Measurements from ENCODE around the gene FRY. TPM values are rescaled to one million over a fixed set of nuclear protein-coding genes. Genes with fewer than 3 reads are reported as not detected.

Gene FRY
- total RNA-seq, 1 experiment from 2014 or later: 4.7 TPM

DNA sequence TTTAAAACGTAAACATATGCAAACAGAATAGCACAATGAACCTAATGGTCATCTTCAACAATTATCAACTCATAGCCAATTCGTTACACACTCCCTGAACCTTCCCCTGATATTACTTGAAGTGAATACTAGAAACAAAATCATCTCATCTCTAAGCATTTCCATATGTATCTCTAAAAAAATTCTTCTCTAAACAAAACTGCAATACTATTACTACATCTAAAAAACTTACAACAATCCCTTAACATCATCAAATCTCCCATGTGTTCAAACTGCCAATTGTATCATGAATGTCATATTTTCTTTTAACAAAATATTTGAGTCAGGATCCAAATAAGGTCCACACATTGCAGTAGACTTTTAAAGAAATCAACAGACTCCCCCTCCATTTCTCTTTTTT, 61.4 kb downstream of the FRY start:
- Histone ChIP-seq H2AFZ (no peak overlapping the region), H3K27ac (no peak overlapping the region), H3K79me2 (ENCODE audit: low read depth) (no peaks in the 10 kb centered on the region), H3K27me3 (ENCODE audit: insufficient read depth, low read depth) (no peaks in the 10 kb centered on the region), H3K4me2 (no peak overlapping the region), H3K9me3 (ENCODE audit: insufficient read depth, low read depth) (no peaks in the 10 kb centered on the region), H3K36me3 (ENCODE audit: low read depth) (no peaks in the 10 kb centered on the region), H4K20me1 (ENCODE audit: insufficient read depth) (no peaks in the 10 kb centered on the region), H3K4me3 (no peak overlapping the region), H3K9me2 (ENCODE audit: insufficient read depth) (no peaks in the 10 kb centered on the region), H3F3A (ENCODE audit: insufficient read depth, low read depth) (no peaks in the 10 kb centered on the region), H3K4me1 (replicated peaks; ENCODE audit: insufficient read depth) (peaks cover 7% of the 10 kb centered on the region)
- ChIA-PET POLR2A (ENCODE audit: unreplicated experiment) (interaction anchor here (0.6 kb wide), 1 partner anchor 28 kb away, joined by 4 read pairs; no protein-coding TSS in a partner anchor), CTCF (no interaction called here)
- no peak for DNase-seq
- intact Hi-C loops (cut with micrococcal nuclease; ENCODE audit: unreplicated experiment): no loop called here
- no TSS peak for BruUV-seq (replicated peaks)
- TF ChIP-seq, protein P1, sequence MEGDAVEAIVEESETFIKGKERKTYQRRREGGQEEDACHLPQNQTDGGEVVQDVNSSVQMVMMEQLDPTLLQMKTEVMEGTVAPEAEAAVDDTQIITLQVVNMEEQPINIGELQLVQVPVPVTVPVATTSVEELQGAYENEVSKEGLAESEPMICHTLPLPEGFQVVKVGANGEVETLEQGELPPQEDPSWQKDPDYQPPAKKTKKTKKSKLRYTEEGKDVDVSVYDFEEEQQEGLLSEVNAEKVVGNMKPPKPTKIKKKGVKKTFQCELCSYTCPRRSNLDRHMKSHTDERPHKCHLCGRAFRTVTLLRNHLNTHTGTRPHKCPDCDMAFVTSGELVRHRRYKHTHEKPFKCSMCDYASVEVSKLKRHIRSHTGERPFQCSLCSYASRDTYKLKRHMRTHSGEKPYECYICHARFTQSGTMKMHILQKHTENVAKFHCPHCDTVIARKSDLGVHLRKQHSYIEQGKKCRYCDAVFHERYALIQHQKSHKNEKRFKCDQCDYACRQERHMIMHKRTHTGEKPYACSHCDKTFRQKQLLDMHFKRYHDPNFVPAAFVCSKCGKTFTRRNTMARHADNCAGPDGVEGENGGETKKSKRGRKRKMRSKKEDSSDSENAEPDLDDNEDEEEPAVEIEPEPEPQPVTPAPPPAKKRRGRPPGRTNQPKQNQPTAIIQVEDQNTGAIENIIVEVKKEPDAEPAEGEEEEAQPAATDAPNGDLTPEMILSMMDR (conservative IDR thresholded peaks at IDR 0.05): no peak
- no peak for TF ChIP-seq EZH2 (IDR thresholded peaks at IDR 0.05; ENCODE audit: low read depth)

DNA sequence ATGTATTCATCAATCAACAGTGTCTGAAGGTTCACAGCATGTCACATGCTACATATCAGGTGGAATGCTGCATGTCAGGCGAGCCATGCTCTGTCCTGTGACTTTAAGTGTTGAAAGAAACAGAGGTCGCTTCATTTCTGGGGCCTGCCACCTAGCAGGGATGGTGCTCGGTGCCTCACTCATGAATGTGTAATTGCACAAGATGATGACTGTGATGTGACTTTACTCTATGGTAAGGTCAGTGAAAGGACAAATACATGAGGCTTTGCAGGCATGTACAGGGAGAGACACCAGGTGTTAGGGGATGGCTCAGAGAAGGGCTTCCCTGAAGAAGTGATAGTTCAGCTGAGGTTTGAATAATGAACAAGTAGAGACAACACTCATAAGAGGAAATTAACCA, 66.7 kb downstream of the FRY start:
- TF ChIP-seq, protein P1 (conservative IDR thresholded peaks at IDR 0.05): no peak
- TF ChIP-seq EZH2 (IDR thresholded peaks at IDR 0.05; ENCODE audit: low read depth): no peak
- Histone ChIP-seq H3K27ac (no peak overlapping the region), H3K36me3 (ENCODE audit: low read depth) (no peaks in the 10 kb centered on the region), H3F3A (ENCODE audit: insufficient read depth, low read depth) (no peaks in the 10 kb centered on the region), H3K9me3 (ENCODE audit: insufficient read depth, low read depth) (no peaks in the 10 kb centered on the region), H3K27me3 (ENCODE audit: insufficient read depth, low read depth) (no peaks in the 10 kb centered on the region), H2AFZ (no peak overlapping the region), H3K9me2 (ENCODE audit: insufficient read depth) (no peaks in the 10 kb centered on the region), H3K4me3 (no peak overlapping the region), H3K79me2 (ENCODE audit: low read depth) (no peaks in the 10 kb centered on the region), H4K20me1 (ENCODE audit: insufficient read depth) (no peaks in the 10 kb centered on the region), H3K4me2 (no peak overlapping the region), H3K4me1 (replicated peaks; ENCODE audit: insufficient read depth) (no peaks in the 10 kb centered on the region)
- intact Hi-C loops (cut with micrococcal nuclease; ENCODE audit: unreplicated experiment): no loop called here
- BruUV-seq (replicated peaks): no TSS peak
- POLR2A ChIA-PET (ENCODE audit: unreplicated experiment): no interaction called here
- CTCF ChIA-PET: no interaction called here
- no peak for DNase-seq

DNA sequence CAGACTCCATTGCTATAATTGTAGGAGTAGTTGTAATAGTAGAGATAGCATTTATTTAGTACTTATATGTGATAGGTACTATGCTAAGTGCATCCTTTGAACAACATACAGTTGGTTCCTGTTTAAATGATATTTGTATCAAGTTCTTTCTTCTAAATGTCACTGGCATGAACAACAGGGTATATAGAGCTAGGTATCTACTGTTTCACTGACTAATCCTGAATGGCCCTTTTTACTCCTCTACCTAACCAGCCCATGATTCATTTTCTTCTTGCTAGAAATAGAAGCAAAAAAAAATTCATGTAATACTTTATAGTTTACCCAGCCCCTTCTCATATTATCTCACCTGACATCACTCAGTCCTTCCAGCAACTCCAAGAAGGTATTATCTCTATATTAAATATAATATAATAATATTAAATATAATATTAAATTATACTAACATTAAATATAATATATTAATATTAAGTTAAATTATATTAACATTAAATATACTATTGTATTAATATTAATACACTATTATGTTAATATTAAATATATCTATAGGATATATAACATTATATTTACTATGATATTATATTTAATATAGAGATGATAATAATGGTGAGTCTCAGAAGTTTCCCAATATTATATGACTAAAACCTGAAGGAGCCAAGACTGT, 74.2 kb downstream of the FRY start:
- no peaks in the 10 kb centered on the region for H3K79me2 ChIP-seq (ENCODE audit: low read depth)
- intact Hi-C loops (cut with micrococcal nuclease; ENCODE audit: unreplicated experiment): no loop called here
- H3K9me2 ChIP-seq (ENCODE audit: insufficient read depth): no peaks in the 10 kb centered on the region
- H4K20me1 ChIP-seq (ENCODE audit: insufficient read depth): no peaks in the 10 kb centered on the region
- H3F3A ChIP-seq (ENCODE audit: insufficient read depth, low read depth): no peaks in the 10 kb centered on the region
- H3K27ac ChIP-seq: no peak overlapping the region
- BruUV-seq (replicated peaks): no TSS peak
- no peaks in the 10 kb centered on the region for H3K9me3 ChIP-seq (ENCODE audit: insufficient read depth, low read depth)
- H3K27me3 ChIP-seq (ENCODE audit: insufficient read depth, low read depth): no peaks in the 10 kb centered on the region
- no peak overlapping the region for H3K4me3 ChIP-seq
- no peak overlapping the region for H3K4me2 ChIP-seq
- no peak overlapping the region for H2AFZ ChIP-seq
- no peak for DNase-seq
- POLR2A ChIA-PET (ENCODE audit: unreplicated experiment): no interaction called here
- H3K4me1 ChIP-seq (replicated peaks; ENCODE audit: insufficient read depth): no peaks in the 10 kb centered on the region
- TF ChIP-seq, protein P1 (conservative IDR thresholded peaks at IDR 0.05): no peak
- H3K36me3 ChIP-seq (ENCODE audit: low read depth): no peaks in the 10 kb centered on the region
- CTCF ChIA-PET: no interaction called here

Measured in PC-9 (cell line).